Fibroblast of lung (primary cell): ENCODE data around the gene PAH. TPM values are rescaled to one million over a fixed set of nuclear protein-coding genes. Genes with fewer than 3 reads are reported as not detected.

ENCODE experiments used
- DNase-seq, 2 donors: peaks; one replicate each; pipeline versions ENCODE4 v3.0.0 to v3.0.0-alpha.2; 2010; ENCODE audit warnings: low read depth in 2 of 2
- H2AFZ ChIP-seq: 2 replicates; pipeline ENCODE4 v1.5.1; 2012; ENCODE audit warnings: low read length, control low read depth, inconsistent platforms
- H3K27ac ChIP-seq: 2 replicates; pipeline ENCODE4 v1.5.1; 2011; ENCODE audit warnings: low read length, control low read depth; ENCODE audit not compliant: insufficient read depth
- H3K27me3 ChIP-seq: 2 replicates; pipeline ENCODE4 v1.5.1; 2011; ENCODE audit warnings: mild to moderate bottlenecking, low read length; ENCODE audit not compliant: control insufficient read depth, insufficient read depth
- H3K36me3 ChIP-seq: 2 replicates; pipeline ENCODE4 v1.5.1; 2011; ENCODE audit warnings: low read length; ENCODE audit not compliant: control insufficient read depth, insufficient read depth
- H3K4me1 ChIP-seq: 2 replicates; pipeline ENCODE4 v1.5.1; 2011; ENCODE audit warnings: low read length; ENCODE audit not compliant: control insufficient read depth, insufficient read depth; ENCODE audit errors: extremely low read depth
- H3K4me2 ChIP-seq: 2 replicates; pipeline ENCODE4 v1.5.1; 2011; ENCODE audit warnings: low read length, control low read depth; ENCODE audit not compliant: insufficient read depth; ENCODE audit errors: extremely low read depth
- H3K4me3 ChIP-seq, 4 experiments: fragments of 200-600 bp in 1 of 4; sonication (generic) in 1 of 4; replicated peaks in 1 of 4; 2 replicates each; pipeline ENCODE4 v1.5.1; 2011 to 2016; ENCODE audit warnings: low read length in 4 of 4, low read depth in 3 of 4, mild to moderate bottlenecking in 3 of 4, control low read depth in 2 of 4, inconsistent platforms in 1 of 4, mixed read lengths in 1 of 4; ENCODE audit not compliant: insufficient read depth in 1 of 4; ENCODE audit errors: control extremely low read depth in 1 of 4
- H3K79me2 ChIP-seq: 2 replicates; pipeline ENCODE4 v1.5.1; 2012; ENCODE audit warnings: mild to moderate bottlenecking, low read length, inconsistent platforms; ENCODE audit not compliant: control insufficient read depth, insufficient read depth
- H3K9ac ChIP-seq: 2 replicates; pipeline ENCODE4 v1.5.1; 2011; ENCODE audit warnings: mild to moderate bottlenecking, low read length, control low read depth; ENCODE audit not compliant: insufficient read depth
- H3K9me3 ChIP-seq: 2 replicates; pipeline ENCODE4 v1.5.1; 2012; ENCODE audit warnings: low read depth, low read length; ENCODE audit not compliant: control insufficient read depth, insufficient read depth
- H4K20me1 ChIP-seq: 2 replicates; pipeline ENCODE4 v1.5.1; 2011; ENCODE audit warnings: low read length; ENCODE audit not compliant: control insufficient read depth, insufficient read depth; ENCODE audit errors: extremely low read depth
- EZH2 ChIP-seq: IDR thresholded peaks from 2 replicates; pipeline ENCODE4 v1.5.1; 2012; ENCODE audit warnings: low read length, control low read depth, mild to moderate bottlenecking; ENCODE audit errors: missing control alignments
- polyA plus RNA-seq, 2 donors: library from polyadenylated mRNA; depleted of rRNA in 1 of 2; stranded (reverse) in 1 of 2; unstranded in 1 of 2; fragments of >200 nt; gene quantifications; 2 replicates each; pipeline ENCODE4 v1.2.1, GENCODE V29; 2011 to 2012; ENCODE audit warnings: missing spikeins in 1 of 2
- total RNA-seq: library from RNA; depleted of rRNA; stranded (reverse); fragments of >200 nt; gene quantifications from 2 replicates; pipeline ENCODE4 v1.2.1, GENCODE V29; 2014
- TF ChIP-seq, protein P1 (sequence below), 2 donors: IDR thresholded peaks in 1 of 2; conservative IDR thresholded peaks in 1 of 2; 1 replicate in 1 of 2; 2 replicates in 1 of 2; pipeline ENCODE4 v1.5.1; 2011 to 2012; ENCODE audit warnings: low read length in 2 of 2, control low read depth in 1 of 2, inconsistent platforms in 1 of 2, low read depth in 1 of 2, mild to moderate bottlenecking in 1 of 2

The PAH gene
- total and polyA plus RNA-seq, 2 donors (not counting 1 experiment from before 2014, with no cell fraction given) = not detected

DNA sequence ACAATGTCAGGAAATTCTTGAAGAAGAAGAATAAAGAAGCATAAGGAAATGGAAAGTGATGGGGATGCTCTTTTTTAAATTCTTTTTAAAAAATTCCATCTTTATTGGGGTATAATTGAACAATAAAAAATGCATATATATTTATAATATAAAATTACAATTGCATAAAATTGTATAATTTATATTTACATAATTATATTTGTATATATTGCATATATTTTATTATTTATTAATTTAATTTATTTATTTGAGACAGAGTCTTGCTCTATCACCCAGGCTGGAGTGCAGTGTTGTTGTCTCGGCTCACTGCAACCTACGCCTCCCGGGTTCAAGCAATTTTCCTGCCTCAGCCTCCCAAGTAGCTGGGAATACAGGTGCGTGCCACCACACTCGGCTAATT, 36.3 kb downstream of the PAH start:
- DNase-seq = no peak
- Histone ChIP-seq H3K4me3 (no peak overlapping the region), H2AFZ (no peak overlapping the region), H3K79me2 (no peaks in the 10 kb centered on the region), H3K9ac (no peak overlapping the region), H3K27me3 (no peaks in the 10 kb centered on the region), H4K20me1 (no peaks in the 10 kb centered on the region), H3K4me1 (no peaks in the 10 kb centered on the region), H3K36me3 (no peaks in the 10 kb centered on the region), H3K4me2 (no peak overlapping the region), H3K27ac (no peak overlapping the region), H3K9me3 (no peaks in the 10 kb centered on the region)
- no peak for TF ChIP-seq EZH2
- TF ChIP-seq, protein P1, sequence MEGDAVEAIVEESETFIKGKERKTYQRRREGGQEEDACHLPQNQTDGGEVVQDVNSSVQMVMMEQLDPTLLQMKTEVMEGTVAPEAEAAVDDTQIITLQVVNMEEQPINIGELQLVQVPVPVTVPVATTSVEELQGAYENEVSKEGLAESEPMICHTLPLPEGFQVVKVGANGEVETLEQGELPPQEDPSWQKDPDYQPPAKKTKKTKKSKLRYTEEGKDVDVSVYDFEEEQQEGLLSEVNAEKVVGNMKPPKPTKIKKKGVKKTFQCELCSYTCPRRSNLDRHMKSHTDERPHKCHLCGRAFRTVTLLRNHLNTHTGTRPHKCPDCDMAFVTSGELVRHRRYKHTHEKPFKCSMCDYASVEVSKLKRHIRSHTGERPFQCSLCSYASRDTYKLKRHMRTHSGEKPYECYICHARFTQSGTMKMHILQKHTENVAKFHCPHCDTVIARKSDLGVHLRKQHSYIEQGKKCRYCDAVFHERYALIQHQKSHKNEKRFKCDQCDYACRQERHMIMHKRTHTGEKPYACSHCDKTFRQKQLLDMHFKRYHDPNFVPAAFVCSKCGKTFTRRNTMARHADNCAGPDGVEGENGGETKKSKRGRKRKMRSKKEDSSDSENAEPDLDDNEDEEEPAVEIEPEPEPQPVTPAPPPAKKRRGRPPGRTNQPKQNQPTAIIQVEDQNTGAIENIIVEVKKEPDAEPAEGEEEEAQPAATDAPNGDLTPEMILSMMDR (conservative IDR thresholded peaks at IDR 0.05 in 1 of 2, IDR thresholded peaks at IDR 0.05 in 1 of 2; ENCODE audit: low read depth in 1 of 2, low read length in 2 of 2) = no peak

DNA sequence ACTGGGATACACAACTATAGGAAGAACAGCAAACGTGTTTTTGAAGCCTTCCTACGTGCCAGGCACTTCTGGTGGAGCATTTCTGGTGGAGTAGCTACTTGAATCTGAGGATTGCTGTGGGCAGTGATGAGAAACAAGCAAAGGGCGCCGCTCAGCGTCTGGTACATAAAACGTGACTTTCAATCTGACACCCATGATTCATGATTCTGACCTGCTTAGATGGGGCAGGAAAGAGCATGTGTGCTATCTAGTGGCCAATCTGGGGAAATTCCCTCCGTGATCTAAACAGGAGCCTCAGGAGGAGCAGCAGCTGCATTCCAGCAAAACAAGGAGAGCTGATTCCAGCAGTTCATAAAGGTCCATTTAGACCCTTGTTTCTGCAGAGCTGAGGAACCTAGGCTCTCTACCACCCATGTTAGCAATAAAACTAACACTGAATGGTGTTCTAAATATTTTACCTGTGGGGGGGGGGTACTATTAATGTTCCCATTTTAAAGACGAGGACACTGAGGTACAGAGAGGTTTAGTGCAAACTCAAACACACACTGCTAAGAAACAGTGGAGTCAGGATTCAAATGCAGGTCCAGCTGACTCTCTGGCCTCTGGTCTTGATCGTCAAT, 37.8 kb downstream of the PAH start:
- Histone ChIP-seq H3K36me3 (no peaks in the 10 kb centered on the region), H3K9me3 (no peaks in the 10 kb centered on the region), H3K27ac (no peak overlapping the region), H4K20me1 (no peaks in the 10 kb centered on the region), H3K4me2 (no peak overlapping the region), H3K9ac (no peak overlapping the region), H3K4me3 (no peak overlapping the region), H3K27me3 (no peaks in the 10 kb centered on the region), H3K4me1 (no peaks in the 10 kb centered on the region), H2AFZ (no peak overlapping the region), H3K79me2 (no peaks in the 10 kb centered on the region)
- peak; percentile 8 to 24 for DNase-seq
- TF ChIP-seq, protein P1 (conservative IDR thresholded peaks at IDR 0.05 in 1 of 2, IDR thresholded peaks at IDR 0.05 in 1 of 2; ENCODE audit: low read depth in 1 of 2, low read length in 2 of 2) = no peak
- TF ChIP-seq EZH2 = no peak

DNA sequence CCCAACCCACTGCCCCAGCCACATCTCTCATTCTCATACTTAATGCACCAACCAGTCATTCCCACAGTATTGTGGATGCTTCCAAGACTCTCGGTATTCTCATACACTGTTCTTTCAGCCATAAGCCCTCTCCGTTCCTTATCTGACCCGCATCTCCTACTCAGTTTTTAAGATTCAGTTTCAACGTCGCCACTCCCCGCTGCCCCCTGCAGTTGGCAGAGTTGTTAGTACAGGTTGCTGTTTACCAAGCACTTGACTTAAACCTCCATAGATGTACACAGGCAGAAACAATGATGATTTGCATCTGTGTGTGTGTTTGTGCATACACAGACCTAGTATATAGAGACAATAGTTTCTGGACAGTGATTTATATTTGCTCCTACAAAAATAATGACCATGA, 40.2 kb downstream of the PAH start:
- H3K9me3 ChIP-seq = no peaks in the 10 kb centered on the region
- no peak for DNase-seq
- H3K4me1 ChIP-seq = no peaks in the 10 kb centered on the region
- no peak overlapping the region for H2AFZ ChIP-seq
- TF ChIP-seq, protein P1 (conservative IDR thresholded peaks at IDR 0.05 in 1 of 2, IDR thresholded peaks at IDR 0.05 in 1 of 2; ENCODE audit: low read depth in 1 of 2, low read length in 2 of 2) = no peak
- no peak for TF ChIP-seq EZH2
- no peak overlapping the region for H3K27ac ChIP-seq
- no peaks in the 10 kb centered on the region for H3K79me2 ChIP-seq
- no peak overlapping the region for H3K4me2 ChIP-seq
- H4K20me1 ChIP-seq = no peaks in the 10 kb centered on the region
- no peak overlapping the region for H3K9ac ChIP-seq
- no peaks in the 10 kb centered on the region for H3K27me3 ChIP-seq
- no peak overlapping the region for H3K4me3 ChIP-seq
- no peaks in the 10 kb centered on the region for H3K36me3 ChIP-seq
